Measurements from ENCODE around the gene DENND2C.
"Not testable (repeated sequence)": the region's sequence is repeated elsewhere in the genome, so short reads cannot be mapped to it uniquely, and the experiment has no call there.

DENND2C gene

GRCh38 chr1:114587203-114587991, 82.5 kb downstream of the DENND2C start:
- ChIA-PET POLR2A (no interaction called here), CTCF (no interaction called here)
- DNase-seq (ENCODE audit: extremely low spot score), result no peak
- no peak for TF ChIP-seq CTCF (IDR thresholded peaks at IDR 0.05; ENCODE audit: control extremely low read depth, extremely low read depth, low read depth, missing control alignments)

DNA sequence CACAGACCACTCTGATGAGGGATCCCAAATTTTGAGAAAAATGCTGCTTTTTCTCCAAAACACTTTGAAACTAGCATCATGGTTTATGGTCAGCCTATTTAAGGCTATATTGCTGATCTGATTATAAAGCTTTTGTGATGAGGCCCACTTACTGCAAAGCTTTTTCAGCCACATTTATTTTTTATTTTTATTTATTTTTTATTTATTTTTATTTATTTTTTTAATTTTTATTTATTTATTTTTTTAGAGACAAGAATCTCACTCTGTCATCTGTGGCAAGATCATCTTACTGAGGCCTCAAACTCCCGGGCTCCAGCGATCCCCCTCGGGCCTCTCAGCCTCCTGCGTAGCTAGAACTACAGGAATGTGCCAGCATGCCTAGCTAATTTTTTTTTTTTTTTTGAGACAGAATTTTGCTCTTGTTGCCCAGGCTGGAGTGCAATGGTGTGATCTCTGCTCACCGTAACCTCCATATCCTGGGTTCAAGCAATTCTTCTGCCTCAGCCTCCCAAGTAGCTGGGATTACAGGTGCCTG, 83.3 kb downstream of the DENND2C start:
- CTCF ChIA-PET, result no interaction called here
- no peak for DNase-seq (ENCODE audit: extremely low spot score)
- TF ChIP-seq CTCF (IDR thresholded peaks at IDR 0.05; ENCODE audit: control extremely low read depth, extremely low read depth, low read depth, missing control alignments), result no peak
- POLR2A ChIA-PET, result no interaction called here

GRCh38 chr1:114585231-114585630, 84.6 kb downstream of the DENND2C start:
- POLR2A ChIA-PET, result no interaction called here
- CTCF ChIA-PET, result no interaction called here
- TF ChIP-seq CTCF (IDR thresholded peaks at IDR 0.05; ENCODE audit: control extremely low read depth, extremely low read depth, low read depth, missing control alignments), result no peak

GRCh38 chr1:114581335-114582287, 88.2 kb downstream of the DENND2C start, which contains the start of gene BCAS2:
TSS of gene BCAS2 (minus strand) at chr1:114581615. CDS start at chr1:114581591, 24 bp downstream.
- DNase-seq (ENCODE audit: extremely low spot score), result peak; percentile 88
- ChIA-PET CTCF (interaction anchor here (2.4 kb wide), 1 partner anchor 17 kb away, joined by 7 read pairs; no protein-coding TSS in a partner anchor), POLR2A (interaction anchor here (0.7 kb wide), 1 partner anchor 10 kb away, joined by 3 read pairs; no protein-coding TSS in a partner anchor)
- TF ChIP-seq CTCF (IDR thresholded peaks at IDR 0.05; ENCODE audit: control extremely low read depth, extremely low read depth, low read depth, missing control alignments), result no peak

More at GRCh38 chr1:114585231-114585630, 84.6 kb downstream of the DENND2C start:
- no peak for DNase-seq (ENCODE audit: extremely low spot score)

DNA sequence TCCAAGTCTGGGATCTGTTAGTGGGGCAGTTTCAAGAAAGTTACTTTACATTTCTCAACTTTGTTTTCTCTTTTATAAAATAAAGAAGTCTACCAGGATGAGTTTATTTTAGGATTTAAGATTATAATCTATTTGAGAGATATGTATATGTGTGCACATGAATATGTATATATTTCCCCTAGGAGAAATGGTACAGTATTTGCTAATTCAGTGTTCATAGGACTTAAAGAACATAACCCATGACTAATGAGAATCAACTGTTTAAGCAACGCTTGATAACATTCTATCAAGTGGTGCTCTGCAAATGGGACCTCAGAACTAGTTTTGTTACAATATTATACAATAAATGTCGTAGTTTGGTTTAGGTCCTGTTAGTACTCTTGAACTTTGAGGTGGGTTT, 95.5 kb downstream of the DENND2C start:
- POLR2A ChIA-PET, result no interaction called here
- CTCF ChIA-PET, result no interaction called here
- DNase-seq (ENCODE audit: extremely low spot score), result no peak
- TF ChIP-seq CTCF (IDR thresholded peaks at IDR 0.05; ENCODE audit: control extremely low read depth, extremely low read depth, low read depth, missing control alignments), result no peak

- POLR2A ChIA-PET, result no interaction called here
- CTCF ChIA-PET, result interaction anchor here (0.8 to 2.2 kb wide), 4 partner anchors 17 to 282 kb away, joined by 3 to 7 read pairs (median 3); partner anchors contain the start of genes BCAS2 and TRIM33
- no peak for TF ChIP-seq CTCF (IDR thresholded peaks at IDR 0.05; ENCODE audit: control extremely low read depth, extremely low read depth, low read depth, missing control alignments)
- no peak for DNase-seq (ENCODE audit: extremely low spot score)
Measured at GRCh38 chr1:114564141-114564540, 105.7 kb downstream of the DENND2C start.

GRCh38 chr1:114562978-114563510, 106.8 kb downstream of the DENND2C start:
- DNase-seq (ENCODE audit: extremely low spot score); POLR2A ChIA-PET; CTCF ChIA-PET: not testable (repeated sequence)

All from GM10248 (cell line).